H9 (cell line): ENCODE data around the gene CCDC82. TPM values are rescaled to one million over a fixed set of nuclear protein-coding genes. Genes with fewer than 3 reads are reported as not detected.

ENCODE experiments used
- DNase-seq: peaks from one replicate; pipeline ENCODE4 v3.0.0-alpha.2; 2017
- H2AFZ ChIP-seq: one replicate; pipeline ENCODE4 v1.6.1; 2013; ENCODE audit warnings: mild to moderate bottlenecking, low read length, control low read depth, moderate library complexity
- H2AK5ac ChIP-seq: 2 replicates; pipeline ENCODE4 v1.6.1; 2013; ENCODE audit warnings: low read length, control low read depth, mixed read lengths; ENCODE audit not compliant: insufficient read length
- H2BK120ac ChIP-seq: one replicate; pipeline ENCODE4 v1.6.1; 2013; ENCODE audit warnings: low read depth, mild to moderate bottlenecking, low read length, control low read depth, inconsistent platforms; ENCODE audit not compliant: poor library complexity, severe bottlenecking
- H2BK12ac ChIP-seq: 2 replicates; pipeline ENCODE4 v1.6.1; 2013; ENCODE audit warnings: low read length, control low read depth, mixed read lengths, low read depth; ENCODE audit not compliant: insufficient read length
- H2BK15ac ChIP-seq: 2 replicates; pipeline ENCODE4 v1.6.1; 2013; ENCODE audit warnings: low read depth, low read length, control low read depth
- H2BK20ac ChIP-seq: one replicate; pipeline ENCODE4 v1.6.1; 2013; ENCODE audit warnings: low read depth, mild to moderate bottlenecking, low read length, control low read depth, inconsistent platforms; ENCODE audit not compliant: poor library complexity, severe bottlenecking
- H2BK5ac ChIP-seq: 2 replicates; pipeline ENCODE4 v1.6.1; 2013; ENCODE audit warnings: low read length, control low read depth, mixed read lengths; ENCODE audit not compliant: insufficient read length
- H3K14ac ChIP-seq: 2 replicates; pipeline ENCODE4 v1.6.1; 2013; ENCODE audit warnings: low read length, control low read depth; ENCODE audit not compliant: insufficient read depth
- H3K18ac ChIP-seq: 2 replicates; pipeline ENCODE4 v1.6.1; 2013; ENCODE audit warnings: low read depth, mild to moderate bottlenecking, mixed read lengths, low read length, control low read depth; ENCODE audit not compliant: insufficient read length
- H3K23ac ChIP-seq: 2 replicates; pipeline ENCODE4 v1.6.1; 2013; ENCODE audit warnings: low read length, control low read depth, mixed read lengths, low read depth; ENCODE audit not compliant: insufficient read length
- H3K23me2 ChIP-seq: 2 replicates; pipeline ENCODE4 v1.6.1; 2013; ENCODE audit warnings: low read depth, mild to moderate bottlenecking, mixed read lengths, low read length, control low read depth; ENCODE audit not compliant: insufficient read length, poor library complexity, severe bottlenecking
- H3K27ac ChIP-seq: 2 replicates; pipeline ENCODE4 v1.5.1; 2013; ENCODE audit warnings: low read length, control low read depth, mixed read lengths, low read depth; ENCODE audit not compliant: insufficient read length
- H3K27me3 ChIP-seq: 2 replicates; pipeline ENCODE4 v1.6.1; 2013; ENCODE audit warnings: low read length, control low read depth, inconsistent platforms; ENCODE audit not compliant: insufficient read depth
- H3K4ac ChIP-seq: 2 replicates; pipeline ENCODE4 v1.6.1; 2013; ENCODE audit warnings: low read depth, mild to moderate bottlenecking, control low read depth, inconsistent platforms, low read length, moderate library complexity
- H3K4me1 ChIP-seq: 2 replicates; pipeline ENCODE4 v1.6.1; 2013; ENCODE audit warnings: low read length, control low read depth, inconsistent platforms; ENCODE audit not compliant: insufficient read depth
- H3K4me2 ChIP-seq: 2 replicates; pipeline ENCODE4 v1.6.1; 2013; ENCODE audit warnings: low read length, control low read depth, mixed read lengths; ENCODE audit not compliant: insufficient read length, insufficient read depth
- H3K56ac ChIP-seq: 2 replicates; pipeline ENCODE4 v1.6.1; 2013; ENCODE audit warnings: low read depth, mild to moderate bottlenecking, mixed read lengths, low read length, control low read depth; ENCODE audit not compliant: insufficient read length
- H3K79me1 ChIP-seq: 2 replicates; pipeline ENCODE4 v1.6.1; 2013; ENCODE audit warnings: low read depth, mild to moderate bottlenecking, moderate library complexity, low read length, control low read depth, inconsistent platforms; ENCODE audit not compliant: insufficient read depth, poor library complexity, severe bottlenecking
- H3K79me2 ChIP-seq: 2 replicates; pipeline ENCODE4 v1.6.1; 2013; ENCODE audit warnings: low read length, control low read depth, inconsistent platforms; ENCODE audit not compliant: insufficient read depth
- H3K9ac ChIP-seq: 2 replicates; pipeline ENCODE4 v1.6.1; 2013; ENCODE audit warnings: low read length, control low read depth, mixed read lengths; ENCODE audit not compliant: insufficient read length; ENCODE audit errors: extremely low read depth
- H3K9me3 ChIP-seq: one replicate; pipeline ENCODE4 v1.6.1; 2013; ENCODE audit warnings: low read depth, low read length, inconsistent platforms; ENCODE audit not compliant: control insufficient read depth
- H3T11ph ChIP-seq: one replicate; pipeline ENCODE4 v1.6.1; 2013; ENCODE audit warnings: mild to moderate bottlenecking, low read length, control low read depth, inconsistent platforms
- H4K20me1 ChIP-seq: one replicate; pipeline ENCODE4 v1.6.1; 2013; ENCODE audit not compliant: control insufficient read depth, insufficient read length, insufficient read depth
- H4K5ac ChIP-seq: 2 replicates; pipeline ENCODE4 v1.6.1; 2013; ENCODE audit warnings: low read depth, mild to moderate bottlenecking, mixed read lengths, low read length, control low read depth; ENCODE audit not compliant: insufficient read length
- H4K8ac ChIP-seq: replicated peaks from 2 replicates; pipeline ENCODE4 v1.6.1; 2013; ENCODE audit warnings: low read length, control low read depth, mixed read lengths, low read depth; ENCODE audit not compliant: insufficient read length
- H4K91ac ChIP-seq: 2 replicates; pipeline ENCODE4 v1.6.1; 2013; ENCODE audit warnings: low read depth, mild to moderate bottlenecking, moderate library complexity, mixed read lengths, low read length, control low read depth; ENCODE audit not compliant: insufficient read length
- H3K27ac Mint-ChIP-seq, 3 experiments: 2 replicates in 2 of 3; 3 replicates in 1 of 3; pipeline ENCODE4 v1.8.0; 2020 to 2021; ENCODE audit warnings: mixed read lengths in 3 of 3, mild to moderate bottlenecking in 1 of 3, moderate library complexity in 1 of 3
- H3K27me3 Mint-ChIP-seq: 2 replicates; pipeline ENCODE4 v1.8.0; 2021; ENCODE audit warnings: low read depth, mild to moderate bottlenecking, moderate library complexity, mixed read lengths
- H3K36me3 Mint-ChIP-seq, 3 experiments: 2 replicates in 2 of 3; 3 replicates in 1 of 3; pipeline ENCODE4 v1.8.0; 2020 to 2021; ENCODE audit warnings: low read depth in 3 of 3, mixed read lengths in 3 of 3; ENCODE audit not compliant: insufficient read depth in 1 of 3
- H3K4me1 Mint-ChIP-seq, 2 experiments: 2 replicates each; pipeline ENCODE4 v1.8.0; 2020; ENCODE audit warnings: mixed read lengths in 2 of 2
- H3K4me3 Mint-ChIP-seq, 2 experiments: 2 replicates in 1 of 2; 3 replicates in 1 of 2; pipeline ENCODE4 v1.8.0; 2020 to 2021; ENCODE audit warnings: mild to moderate bottlenecking in 2 of 2, mixed read lengths in 2 of 2, moderate library complexity in 1 of 2
- H3K9me3 Mint-ChIP-seq, 2 experiments: 2 replicates in 1 of 2; 3 replicates in 1 of 2; pipeline ENCODE4 v1.8.0; 2020; ENCODE audit warnings: mild to moderate bottlenecking in 2 of 2, mixed read lengths in 2 of 2, moderate library complexity in 1 of 2
- WGBS: extraction: QIAGEN DNeasy Blood & Tissue Kit; methylation state at CpG from one replicate; pipeline ENCODE4 v1.1.7; 2013; ENCODE audit warnings: missing lambda C conversion rate, low lambda C conversion rate, mixed read lengths; ENCODE audit not compliant: insufficient read length; ENCODE audit errors: extremely low coverage; 5-methylcytosine and 5-hydroxymethylcytosine counted together
- total RNA-seq: library from RNA; stranded (reverse); gene quantifications from 2 replicates; pipeline ENCODE4 v1.2.1, GENCODE V29; 2021
- TF ChIP-seq, protein P1 (sequence below): fragments of 200-600 bp; sonication (generic); conservative IDR thresholded peaks from 3 replicates; pipeline ENCODE4 v1.8.0; 2021; ENCODE audit warnings: antibody characterized with exemption, mild to moderate bottlenecking

The CCDC82 gene
- total RNA-seq, 1 experiment from 2014 or later: 17.4 TPM

DNA sequence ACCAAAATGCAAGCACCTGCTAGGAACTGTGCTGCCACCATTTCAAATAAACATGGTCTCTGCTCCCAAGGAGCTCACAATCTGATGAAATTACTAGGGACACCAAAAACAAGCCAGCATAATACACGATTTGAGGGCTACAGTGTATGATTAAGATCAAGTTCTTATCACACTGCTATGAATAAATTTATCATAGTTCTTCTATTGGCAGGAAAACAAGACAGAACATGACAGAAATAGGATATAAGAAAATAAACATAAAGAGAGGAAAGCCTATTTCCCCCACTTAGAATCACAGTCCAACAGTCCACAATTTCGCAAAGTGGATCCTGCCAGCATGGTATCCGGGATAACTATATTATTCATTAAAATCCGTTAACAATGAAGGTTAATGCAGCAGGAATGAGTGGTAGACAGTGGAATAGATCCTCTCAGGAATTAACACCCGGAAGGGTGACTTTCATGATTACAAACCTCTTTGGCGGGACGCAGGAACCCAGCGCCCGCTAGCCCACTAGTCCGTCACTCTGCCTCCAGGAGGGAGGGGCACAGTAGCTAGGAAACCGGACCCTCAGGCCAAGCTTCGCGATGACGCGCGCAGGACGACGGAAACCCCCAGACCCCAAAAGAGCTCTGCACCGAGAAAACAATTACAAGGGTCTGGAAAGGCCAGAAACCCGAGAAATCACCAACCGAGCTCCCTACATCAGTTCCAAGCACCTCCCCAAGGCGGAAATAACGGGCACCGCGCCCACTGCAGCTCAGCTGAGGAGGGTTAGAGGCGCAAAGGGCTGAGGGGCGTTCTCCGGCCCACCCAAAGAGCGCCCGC lies 607 bp downstream of the CCDC82 start:
- no peaks in the 10 kb centered on the region for H3K27me3 Mint-ChIP-seq
- Histone ChIP-seq H2BK20ac (no peak overlapping the region), H3K23ac (no peak overlapping the region), H4K20me1 (no peaks in the 10 kb centered on the region), H3K9me3 (no peaks in the 10 kb centered on the region), H3K56ac (no peak overlapping the region), H4K91ac (no peak overlapping the region), H3K4ac (no peak overlapping the region; the same call in 1 of the 2 replicates), H2AFZ (peak overlapping the region; percentile 57), H3K4me2 (peak overlapping the region; percentile 92), H3K23me2 (peaks cover 6% of the 10 kb centered on the region), H3K4me1 (no peaks in the 10 kb centered on the region; the same call in 1 of the 2 replicates), H2BK12ac (no peak overlapping the region), H3K9ac (peak overlapping the region; percentile 81), H2AK5ac (no peak overlapping the region), H3K27ac (peak overlapping the region; percentile 40), H2BK120ac (peak overlapping the region; percentile 96), H3K27me3 (no peaks in the 10 kb centered on the region), H2BK15ac (no peak overlapping the region), H4K8ac (no peak overlapping the region), H3K18ac (peak overlapping the region; percentile 91), H3K79me2 (no peaks in the 10 kb centered on the region), H2BK5ac (no peak overlapping the region), H3T11ph (no peak overlapping the region), H3K14ac (peak overlapping the region; percentile 83), H3K79me1 (peaks cover 2% of the 10 kb centered on the region), H4K5ac (no peak overlapping the region)
- peak overlapping the region; percentile 98 to 99 (median 98) for H3K27ac Mint-ChIP-seq
- no peak for DNase-seq
- peaks cover 17% of the 10 kb centered on the region in 2 experiments for H3K9me3 Mint-ChIP-seq
- TF ChIP-seq, protein P1, sequence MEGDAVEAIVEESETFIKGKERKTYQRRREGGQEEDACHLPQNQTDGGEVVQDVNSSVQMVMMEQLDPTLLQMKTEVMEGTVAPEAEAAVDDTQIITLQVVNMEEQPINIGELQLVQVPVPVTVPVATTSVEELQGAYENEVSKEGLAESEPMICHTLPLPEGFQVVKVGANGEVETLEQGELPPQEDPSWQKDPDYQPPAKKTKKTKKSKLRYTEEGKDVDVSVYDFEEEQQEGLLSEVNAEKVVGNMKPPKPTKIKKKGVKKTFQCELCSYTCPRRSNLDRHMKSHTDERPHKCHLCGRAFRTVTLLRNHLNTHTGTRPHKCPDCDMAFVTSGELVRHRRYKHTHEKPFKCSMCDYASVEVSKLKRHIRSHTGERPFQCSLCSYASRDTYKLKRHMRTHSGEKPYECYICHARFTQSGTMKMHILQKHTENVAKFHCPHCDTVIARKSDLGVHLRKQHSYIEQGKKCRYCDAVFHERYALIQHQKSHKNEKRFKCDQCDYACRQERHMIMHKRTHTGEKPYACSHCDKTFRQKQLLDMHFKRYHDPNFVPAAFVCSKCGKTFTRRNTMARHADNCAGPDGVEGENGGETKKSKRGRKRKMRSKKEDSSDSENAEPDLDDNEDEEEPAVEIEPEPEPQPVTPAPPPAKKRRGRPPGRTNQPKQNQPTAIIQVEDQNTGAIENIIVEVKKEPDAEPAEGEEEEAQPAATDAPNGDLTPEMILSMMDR: no peak
- H3K4me3 Mint-ChIP-seq: peak overlapping the region; percentile 91 to 95
- no CpG with 5 or more reads among the region's 30 CpGs for WGBS
- peaks cover 18 to 25% (median 19%) of the 10 kb centered on the region in 3 experiments; a peak in 6 of 7 replicates for H3K36me3 Mint-ChIP-seq
- H3K4me1 Mint-ChIP-seq: peaks cover 15 to 16% of the 10 kb centered on the region in 2 experiments
